Measurements from ENCODE around the gene ZNF609. TPM values are rescaled to one million over a fixed set of nuclear protein-coding genes. Genes with fewer than 3 reads are reported as not detected.

The ZNF609 gene
- total and polyA plus RNA-seq, 10 of the 15 experiments (the other 5 are each of a cell fraction or from before 2014, with no cell fraction given), result 5.1 to 35.3 (median 13.6) TPM

- no peak for TF ChIP-seq POLR2A (IDR thresholded peaks at IDR 0.05; ENCODE audit: low read depth, low read length)
- TF ChIP-seq RBBP5 (conservative IDR thresholded peaks at IDR 0.05), result no peak
- TF ChIP-seq PML (IDR thresholded peaks at IDR 0.05; ENCODE audit: low read length), result no peak
- no peak for TF ChIP-seq DPF2 (IDR thresholded peaks at IDR 0.05)
- TF ChIP-seq ATF7 (IDR thresholded peaks at IDR 0.05; ENCODE audit: low read depth), result no peak
- TF ChIP-seq HDAC6 (IDR thresholded peaks at IDR 0.05; ENCODE audit: unreplicated experiment), result no peak
- TF ChIP-seq BACH1 (IDR thresholded peaks at IDR 0.05; ENCODE audit: borderline replicate concordance), result no peak
Observed at GRCh38 chr15:64629063-64629462, 168.7 kb downstream of the ZNF609 start (continued).

GRCh38 chr15:64630396-64631107, 170.2 kb downstream of the ZNF609 start:
- FAIRE-seq (no peak), ATAC-seq (no peak), DNase-seq (ENCODE audit: low read depth, low spot score) (no peak)
- H3K36me3 ChIP-seq (ENCODE audit: control insufficient read depth in 2 of 2, insufficient read depth in 2 of 2, low read length in 1 of 2), result peaks cover 1 to 10% of the 10 kb centered on the region in 2 experiments; a peak in 3 of 4 replicates
- POLR2A ChIA-PET, result interaction anchor here (0.5 to 1.0 kb wide), 2 partner anchors 61 to 555 kb away, joined by 3 to 4 read pairs; partner anchors contain the start of gene CLPX
- SMC1A ChIA-PET (ENCODE audit: uncharacterized antibody, unreplicated experiment), result interaction anchor here (0.6 to 2.1 kb wide), 5 partner anchors 10 to 123 kb away, joined by 3 to 7 read pairs (median 4); no protein-coding TSS in a partner anchor
- H3K4me2 ChIP-seq (ENCODE audit: control insufficient read depth, insufficient read depth), result no peak overlapping the region
- no peak overlapping the region for H3K27ac ChIP-seq (ENCODE audit: control insufficient read depth, insufficient read depth)
- H3K79me2 ChIP-seq (ENCODE audit: control insufficient read depth, insufficient read depth, low read length), result peaks cover 34% of the 10 kb centered on the region
- RAD21 ChIA-PET (ENCODE audit: unreplicated experiment), result interaction anchor here (0.6 to 1.3 kb wide), 2 partner anchors 11 to 195 kb away, joined by 3 to 4 read pairs; partner anchors contain the start of gene PIF1
- H3K27me3 ChIP-seq (replicated peaks in 1 of 2; ENCODE audit: control insufficient read depth in 2 of 2, insufficient read depth in 2 of 2, low read length in 1 of 2), result no peaks in the 10 kb centered on the region
- peaks cover 31% of the 10 kb centered on the region for H3K4me1 ChIP-seq (ENCODE audit: control insufficient read depth, insufficient read depth, low read length)
- no peaks in the 10 kb centered on the region for H3K9me3 ChIP-seq (replicated peaks; ENCODE audit: control insufficient read depth, insufficient read depth, low read length)
- H2AFZ ChIP-seq (ENCODE audit: control insufficient read depth, low read depth, low read length), result no peak overlapping the region
- no TSS peak for BruUV-seq (replicated peaks)
- no peak for TF ChIP-seq ZSCAN29 (IDR thresholded peaks at IDR 0.05)
- CTCF ChIA-PET, result interaction anchor here (0.6 to 1.1 kb wide), 2 partner anchors 23 to 84 kb away, joined by 3 read pairs; no protein-coding TSS in a partner anchor
- no peak overlapping the region for H3K4me3 ChIP-seq
- in situ Hi-C loops (cut with MboI), result no loop called here
- intact Hi-C loops (cut with micrococcal nuclease; ENCODE audit: unreplicated experiment), result loop anchor here (10.0 kb wide), 1 partner anchor 206 kb away; no protein-coding TSS in a partner anchor
- 98% methylated on average over 3 of the region's 3 CpGs for WGBS (ENCODE audit: insufficient coverage, insufficient replicate concordance, low lambda C conversion rate, missing lambda C conversion rate)
- no peaks in the 10 kb centered on the region for H4K20me1 ChIP-seq (ENCODE audit: control insufficient read depth, insufficient read depth)
- H3K9ac ChIP-seq (ENCODE audit: control insufficient read depth, insufficient read depth, low read length), result no peak overlapping the region
